Keratinocyte (primary cell): Measurements from ENCODE around the gene PLCG2. TPM values are rescaled to one million over a fixed set of nuclear protein-coding genes. Genes with fewer than 3 reads are reported as not detected.
"Not testable (repeated sequence)": the region's sequence is repeated elsewhere in the genome, so short reads cannot be mapped to it uniquely, and the experiment has no call there.

ENCODE experiments used
- DNase-seq: peaks from one replicate; pipeline ENCODE4 v3.0.0-alpha.2; 2011; ENCODE audit warnings: low read depth, missing footprints, low spot score
- FAIRE-seq: peaks from 2 replicates; lab custom pipeline; 2011; peaks lifted over from hg19 to GRCh38; lab: Jason Lieb, UNC
- H2AFZ ChIP-seq: 2 replicates; pipeline ENCODE4 v1.6.0; 2012; ENCODE audit warnings: low read length, control low read depth, inconsistent platforms; ENCODE audit not compliant: control insufficient read depth
- H3K27ac ChIP-seq: 2 replicates; pipeline ENCODE4 v1.5.1; 2011; ENCODE audit warnings: low read length; ENCODE audit not compliant: control insufficient read depth, insufficient read depth
- H3K27me3 ChIP-seq: 3 replicates; pipeline ENCODE4 v1.6.0; 2011; ENCODE audit warnings: low read length; ENCODE audit not compliant: control insufficient read depth, insufficient read depth; ENCODE audit errors: extremely low read depth
- H3K36me3 ChIP-seq, 2 experiments: 2 replicates in 1 of 2; 3 replicates in 1 of 2; pipeline ENCODE4 v1.5.1; 2011; ENCODE audit warnings: low read length in 2 of 2, mild to moderate bottlenecking in 1 of 2; ENCODE audit not compliant: control insufficient read depth in 2 of 2, insufficient read depth in 2 of 2; ENCODE audit errors: extremely low read depth in 1 of 2
- H3K4me1 ChIP-seq: 3 replicates; pipeline ENCODE4 v1.5.1; 2011; ENCODE audit warnings: low read length; ENCODE audit not compliant: control insufficient read depth, insufficient read depth; ENCODE audit errors: extremely low read depth
- H3K4me2 ChIP-seq: 3 replicates; pipeline ENCODE4 v1.6.0; 2011; ENCODE audit warnings: low read depth, low read length; ENCODE audit not compliant: control insufficient read depth, insufficient read depth; ENCODE audit errors: extremely low read depth
- H3K4me3 ChIP-seq, 3 experiments: fragments of 200-600 bp in 1 of 3; sonication (generic) in 1 of 3; 2 replicates in 2 of 3; 3 replicates in 1 of 3; pipeline ENCODE4 v1.5.1; 2011 to 2016; ENCODE audit warnings: low read length in 3 of 3, mild to moderate bottlenecking in 3 of 3, control low read depth in 2 of 3, inconsistent platforms in 1 of 3, low read depth in 1 of 3, mixed read lengths in 1 of 3, mixed run types in 1 of 3, moderate library complexity in 1 of 3; ENCODE audit not compliant: control insufficient read depth in 2 of 3, insufficient read depth in 2 of 3; ENCODE audit errors: extremely low read depth in 1 of 3
- H3K79me2 ChIP-seq: 2 replicates; pipeline ENCODE4 v1.6.0; 2012; ENCODE audit warnings: low read length; ENCODE audit not compliant: control insufficient read depth, insufficient read depth
- H3K9ac ChIP-seq: 3 replicates; pipeline ENCODE4 v1.6.0; 2011; ENCODE audit warnings: low read length; ENCODE audit not compliant: control insufficient read depth, insufficient read depth; ENCODE audit errors: extremely low read depth
- H3K9me1 ChIP-seq: 3 replicates; pipeline ENCODE4 v1.6.0; 2011; ENCODE audit warnings: low read length; ENCODE audit not compliant: control insufficient read depth, insufficient read depth; ENCODE audit errors: extremely low read depth
- H3K9me3 ChIP-seq: 2 replicates; pipeline ENCODE4 v1.5.1; 2012; ENCODE audit warnings: low read depth, low read length; ENCODE audit not compliant: control insufficient read depth
- H4K20me1 ChIP-seq: 3 replicates; pipeline ENCODE4 v1.6.0; 2011; ENCODE audit warnings: low read length; ENCODE audit not compliant: control insufficient read depth, insufficient read depth; ENCODE audit errors: extremely low read depth
- CTCF ChIP-seq, 3 experiments: IDR thresholded peaks in 1 of 3; conservative IDR thresholded peaks in 1 of 3; optimal IDR thresholded peaks in 1 of 3; 2 replicates in 2 of 3; 3 replicates in 1 of 3; pipeline versions ENCODE3 to v1.5.1; 2011; ENCODE audit warnings: low read length in 3 of 3, mild to moderate bottlenecking in 3 of 3, moderate library complexity in 2 of 3, control low read depth in 1 of 3, inconsistent platforms in 1 of 3; ENCODE audit not compliant: insufficient read depth in 2 of 3; ENCODE audit errors: extremely low read depth in 1 of 3
- EZH2 ChIP-seq: IDR thresholded peaks from one replicate; pipeline ENCODE4 v1.6.1; 2012; ENCODE audit warnings: inconsistent platforms, mild to moderate bottlenecking, low read length, moderate library complexity
- dilution Hi-C: fragments of 300-500 bp; cut with MboI; formaldehyde crosslinking; loops from one replicate; pipeline ENCODE4 v1.7.0; 2020; ENCODE audit warnings: low sequenced_read_pairs; ENCODE audit not compliant: extremely low pct_ligation_motif_present
- polyA plus RNA-seq, 5 experiments: library from polyadenylated mRNA; depleted of rRNA in 3 of 5; stranded (reverse) in 3 of 5; stranded (forward) in 1 of 5; unstranded in 1 of 5; fragments of >200 nt; gene quantifications; 1 replicate in 1 of 5; 2 replicates in 3 of 5; 3 replicates in 1 of 5; pipeline versions ENCODE4 v1.2.1 to v1.2.3, GENCODE V29; 2011 to 2012; ENCODE audit warnings: missing spikeins in 2 of 5, low read depth in 1 of 5, low replicate concordance in 1 of 5

PLCG2 gene
- polyA plus RNA-seq, 1 donor (not counting 4 experiments of a cell fraction or from before 2014, with no cell fraction given) = 3.5 TPM

GRCh38 chr16:81975637-81976036 lies 196.5 kb downstream of the PLCG2 start:
- no peak for TF ChIP-seq EZH2
- TF ChIP-seq CTCF (optimal IDR thresholded peaks at IDR 0.05 in 1 of 3, IDR thresholded peaks at IDR 0.05 in 1 of 3, conservative IDR thresholded peaks at IDR 0.05 in 1 of 3; ENCODE audit: extremely low read depth in 1 of 3, insufficient read depth in 2 of 3, low read length in 3 of 3) = no peak
- Histone ChIP-seq H3K27me3 (no peaks in the 10 kb centered on the region), H2AFZ (no peak overlapping the region), H3K36me3 (no peaks in the 10 kb centered on the region), H3K27ac (no peak overlapping the region), H3K4me3 (no peak overlapping the region), H3K4me1 (no peaks in the 10 kb centered on the region), H3K9me3 (peaks cover 3% of the 10 kb centered on the region), H3K9me1 (no peaks in the 10 kb centered on the region), H4K20me1 (no peaks in the 10 kb centered on the region), H3K9ac (no peak overlapping the region), H3K79me2 (no peaks in the 10 kb centered on the region), H3K4me2 (no peak overlapping the region)
- DNase-seq (no peak), FAIRE-seq (no peak)
- dilution Hi-C loops = no loop called here

GRCh38 chr16:81977335-81977942 lies 198.3 kb downstream of the PLCG2 start:
- H3K27ac ChIP-seq, H4K20me1 ChIP-seq, H3K4me2 ChIP-seq, DNase-seq, H3K4me3 ChIP-seq, H3K9ac ChIP-seq, H3K36me3 ChIP-seq, H3K9me3 ChIP-seq, FAIRE-seq, H2AFZ ChIP-seq, H3K27me3 ChIP-seq, H3K79me2 ChIP-seq, H3K4me1 ChIP-seq, dilution Hi-C loops, H3K9me1 ChIP-seq: not testable (repeated sequence)

GRCh38 chr16:81987121-81987520 lies 208.0 kb downstream of the PLCG2 start:
- dilution Hi-C loops = no loop called here
- no peaks in the 10 kb centered on the region for H3K79me2 ChIP-seq
- H3K27ac ChIP-seq = no peak overlapping the region
- no peaks in the 10 kb centered on the region for H4K20me1 ChIP-seq
- H3K4me1 ChIP-seq = no peaks in the 10 kb centered on the region
- H3K9ac ChIP-seq = no peak overlapping the region
- no peak for FAIRE-seq
- no peaks in the 10 kb centered on the region for H3K9me3 ChIP-seq
- H3K4me2 ChIP-seq = no peak overlapping the region
- TF ChIP-seq EZH2 (no peak), CTCF (optimal IDR thresholded peaks at IDR 0.05 in 1 of 3, IDR thresholded peaks at IDR 0.05 in 1 of 3, conservative IDR thresholded peaks at IDR 0.05 in 1 of 3; ENCODE audit: extremely low read depth in 1 of 3, insufficient read depth in 2 of 3, low read length in 3 of 3) (no peak)
- no peaks in the 10 kb centered on the region for H3K9me1 ChIP-seq
- no peaks in the 10 kb centered on the region for H3K36me3 ChIP-seq
- no peak for DNase-seq
- H2AFZ ChIP-seq = no peak overlapping the region
- no peak overlapping the region for H3K4me3 ChIP-seq
- no peaks in the 10 kb centered on the region for H3K27me3 ChIP-seq
